HepG2 (cell line): ENCODE data around the gene BCAS3.

Source experiments
- CBFB ChIP-seq: sonication (generic); formaldehyde crosslinking; IDR thresholded peaks from 2 replicates; pipeline ENCODE4 v1.4.0; 2020; ENCODE audit warnings: missing genetic modification reagents
- MXI1 ChIP-seq: IDR thresholded peaks from 3 replicates; pipeline ENCODE4 v1.6.1; 2012; ENCODE audit warnings: low read depth, low read length, inconsistent platforms, borderline replicate concordance
- NFATC3 ChIP-seq: sonication (generic); formaldehyde crosslinking; IDR thresholded peaks from 2 replicates; pipeline ENCODE4 v1.5.1; 2020; ENCODE audit warnings: mild to moderate bottlenecking, missing genetic modification reagents
- NFE2L1 ChIP-seq: sonication (generic); formaldehyde crosslinking; IDR thresholded peaks from 2 replicates; pipeline ENCODE4 v1.4.0; 2020; ENCODE audit warnings: missing genetic modification reagents, mild to moderate bottlenecking, borderline replicate concordance
- POLR2A ChIP-seq, 2 experiments: IDR thresholded peaks; 2 replicates each; pipeline ENCODE4 v1.6.1; 2011; ENCODE audit warnings: low read depth in 2 of 2, low read length in 2 of 2, mild to moderate bottlenecking in 1 of 2, moderate library complexity in 1 of 2; ENCODE audit not compliant: insufficient read depth in 1 of 2
- REL ChIP-seq: sonication (generic); formaldehyde crosslinking; conservative IDR thresholded peaks from 2 replicates; pipeline ENCODE4 v1.8.0; 2022; ENCODE audit warnings: mild to moderate bottlenecking, missing genetic modification reagents, moderate library complexity
- TF ChIP-seq, protein P1 (sequence below): sonication (generic); formaldehyde crosslinking; IDR thresholded peaks from 2 replicates; pipeline ENCODE4 v1.5.0; 2020; ENCODE audit warnings: mild to moderate bottlenecking, missing genetic modification reagents, moderate library complexity
- TF ChIP-seq, protein P2 (sequence below), 2 experiments: IDR thresholded peaks; 2 replicates each; pipeline ENCODE4 v1.6.1; 2011 to 2012; ENCODE audit warnings: low read length in 2 of 2, borderline replicate concordance in 1 of 2, low read depth in 1 of 2, mild to moderate bottlenecking in 1 of 2, moderate library complexity in 1 of 2
- TF ChIP-seq, protein P3 (sequence below): sonication (generic); formaldehyde crosslinking; IDR thresholded peaks from 2 replicates; pipeline ENCODE4 v1.4.0; 2020; ENCODE audit warnings: missing genetic modification reagents
- TF ChIP-seq, protein P4 (sequence below): sonication (generic); formaldehyde crosslinking; IDR thresholded peaks from 2 replicates; pipeline ENCODE4 v1.5.1; 2020; ENCODE audit warnings: mild to moderate bottlenecking, missing genetic modification reagents, borderline replicate concordance

DNA sequence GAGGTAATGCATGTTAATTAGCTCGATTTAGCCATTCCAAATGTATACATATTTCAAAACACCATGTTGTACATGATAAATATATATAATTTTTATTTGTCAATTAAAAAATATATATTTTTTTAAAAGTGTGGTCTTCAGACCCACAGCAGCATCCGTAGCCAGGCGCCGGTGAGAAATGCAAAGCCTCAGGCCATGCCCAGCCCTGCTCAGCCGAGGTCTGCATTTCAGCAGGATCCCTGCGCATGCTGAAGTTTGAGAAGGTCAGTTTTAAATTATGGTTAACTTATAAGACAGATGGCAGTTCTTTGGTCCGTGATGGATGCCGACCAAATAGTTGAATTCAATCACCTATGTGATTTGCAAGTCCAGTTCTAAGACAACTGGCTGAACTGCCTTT lies 694.0 kb downstream of the BCAS3 start:
- TF ChIP-seq, protein P1, sequence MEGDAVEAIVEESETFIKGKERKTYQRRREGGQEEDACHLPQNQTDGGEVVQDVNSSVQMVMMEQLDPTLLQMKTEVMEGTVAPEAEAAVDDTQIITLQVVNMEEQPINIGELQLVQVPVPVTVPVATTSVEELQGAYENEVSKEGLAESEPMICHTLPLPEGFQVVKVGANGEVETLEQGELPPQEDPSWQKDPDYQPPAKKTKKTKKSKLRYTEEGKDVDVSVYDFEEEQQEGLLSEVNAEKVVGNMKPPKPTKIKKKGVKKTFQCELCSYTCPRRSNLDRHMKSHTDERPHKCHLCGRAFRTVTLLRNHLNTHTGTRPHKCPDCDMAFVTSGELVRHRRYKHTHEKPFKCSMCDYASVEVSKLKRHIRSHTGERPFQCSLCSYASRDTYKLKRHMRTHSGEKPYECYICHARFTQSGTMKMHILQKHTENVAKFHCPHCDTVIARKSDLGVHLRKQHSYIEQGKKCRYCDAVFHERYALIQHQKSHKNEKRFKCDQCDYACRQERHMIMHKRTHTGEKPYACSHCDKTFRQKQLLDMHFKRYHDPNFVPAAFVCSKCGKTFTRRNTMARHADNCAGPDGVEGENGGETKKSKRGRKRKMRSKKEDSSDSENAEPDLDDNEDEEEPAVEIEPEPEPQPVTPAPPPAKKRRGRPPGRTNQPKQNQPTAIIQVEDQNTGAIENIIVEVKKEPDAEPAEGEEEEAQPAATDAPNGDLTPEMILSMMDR (CRISPR knock-in tag), result no peak
- no peak for TF ChIP-seq NFE2L1 (CRISPR knock-in tag)
- no peak for TF ChIP-seq POLR2A (IDR thresholded peaks at IDR 0.05; ENCODE audit: insufficient read depth in 1 of 2, low read depth in 2 of 2, low read length in 2 of 2)
- TF ChIP-seq, protein P2, sequence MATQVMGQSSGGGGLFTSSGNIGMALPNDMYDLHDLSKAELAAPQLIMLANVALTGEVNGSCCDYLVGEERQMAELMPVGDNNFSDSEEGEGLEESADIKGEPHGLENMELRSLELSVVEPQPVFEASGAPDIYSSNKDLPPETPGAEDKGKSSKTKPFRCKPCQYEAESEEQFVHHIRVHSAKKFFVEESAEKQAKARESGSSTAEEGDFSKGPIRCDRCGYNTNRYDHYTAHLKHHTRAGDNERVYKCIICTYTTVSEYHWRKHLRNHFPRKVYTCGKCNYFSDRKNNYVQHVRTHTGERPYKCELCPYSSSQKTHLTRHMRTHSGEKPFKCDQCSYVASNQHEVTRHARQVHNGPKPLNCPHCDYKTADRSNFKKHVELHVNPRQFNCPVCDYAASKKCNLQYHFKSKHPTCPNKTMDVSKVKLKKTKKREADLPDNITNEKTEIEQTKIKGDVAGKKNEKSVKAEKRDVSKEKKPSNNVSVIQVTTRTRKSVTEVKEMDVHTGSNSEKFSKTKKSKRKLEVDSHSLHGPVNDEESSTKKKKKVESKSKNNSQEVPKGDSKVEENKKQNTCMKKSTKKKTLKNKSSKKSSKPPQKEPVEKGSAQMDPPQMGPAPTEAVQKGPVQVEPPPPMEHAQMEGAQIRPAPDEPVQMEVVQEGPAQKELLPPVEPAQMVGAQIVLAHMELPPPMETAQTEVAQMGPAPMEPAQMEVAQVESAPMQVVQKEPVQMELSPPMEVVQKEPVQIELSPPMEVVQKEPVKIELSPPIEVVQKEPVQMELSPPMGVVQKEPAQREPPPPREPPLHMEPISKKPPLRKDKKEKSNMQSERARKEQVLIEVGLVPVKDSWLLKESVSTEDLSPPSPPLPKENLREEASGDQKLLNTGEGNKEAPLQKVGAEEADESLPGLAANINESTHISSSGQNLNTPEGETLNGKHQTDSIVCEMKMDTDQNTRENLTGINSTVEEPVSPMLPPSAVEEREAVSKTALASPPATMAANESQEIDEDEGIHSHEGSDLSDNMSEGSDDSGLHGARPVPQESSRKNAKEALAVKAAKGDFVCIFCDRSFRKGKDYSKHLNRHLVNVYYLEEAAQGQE (IDR thresholded peaks at IDR 0.05; ENCODE audit: borderline replicate concordance in 1 of 2, low read depth in 1 of 2, low read length in 2 of 2), result no peak
- TF ChIP-seq MXI1, result no peak
- TF ChIP-seq, protein P3, sequence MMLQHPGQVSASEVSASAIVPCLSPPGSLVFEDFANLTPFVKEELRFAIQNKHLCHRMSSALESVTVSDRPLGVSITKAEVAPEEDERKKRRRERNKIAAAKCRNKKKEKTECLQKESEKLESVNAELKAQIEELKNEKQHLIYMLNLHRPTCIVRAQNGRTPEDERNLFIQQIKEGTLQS (CRISPR knock-in tag), result no peak
- no peak for TF ChIP-seq CBFB (CRISPR knock-in tag)
- TF ChIP-seq, protein P4, sequence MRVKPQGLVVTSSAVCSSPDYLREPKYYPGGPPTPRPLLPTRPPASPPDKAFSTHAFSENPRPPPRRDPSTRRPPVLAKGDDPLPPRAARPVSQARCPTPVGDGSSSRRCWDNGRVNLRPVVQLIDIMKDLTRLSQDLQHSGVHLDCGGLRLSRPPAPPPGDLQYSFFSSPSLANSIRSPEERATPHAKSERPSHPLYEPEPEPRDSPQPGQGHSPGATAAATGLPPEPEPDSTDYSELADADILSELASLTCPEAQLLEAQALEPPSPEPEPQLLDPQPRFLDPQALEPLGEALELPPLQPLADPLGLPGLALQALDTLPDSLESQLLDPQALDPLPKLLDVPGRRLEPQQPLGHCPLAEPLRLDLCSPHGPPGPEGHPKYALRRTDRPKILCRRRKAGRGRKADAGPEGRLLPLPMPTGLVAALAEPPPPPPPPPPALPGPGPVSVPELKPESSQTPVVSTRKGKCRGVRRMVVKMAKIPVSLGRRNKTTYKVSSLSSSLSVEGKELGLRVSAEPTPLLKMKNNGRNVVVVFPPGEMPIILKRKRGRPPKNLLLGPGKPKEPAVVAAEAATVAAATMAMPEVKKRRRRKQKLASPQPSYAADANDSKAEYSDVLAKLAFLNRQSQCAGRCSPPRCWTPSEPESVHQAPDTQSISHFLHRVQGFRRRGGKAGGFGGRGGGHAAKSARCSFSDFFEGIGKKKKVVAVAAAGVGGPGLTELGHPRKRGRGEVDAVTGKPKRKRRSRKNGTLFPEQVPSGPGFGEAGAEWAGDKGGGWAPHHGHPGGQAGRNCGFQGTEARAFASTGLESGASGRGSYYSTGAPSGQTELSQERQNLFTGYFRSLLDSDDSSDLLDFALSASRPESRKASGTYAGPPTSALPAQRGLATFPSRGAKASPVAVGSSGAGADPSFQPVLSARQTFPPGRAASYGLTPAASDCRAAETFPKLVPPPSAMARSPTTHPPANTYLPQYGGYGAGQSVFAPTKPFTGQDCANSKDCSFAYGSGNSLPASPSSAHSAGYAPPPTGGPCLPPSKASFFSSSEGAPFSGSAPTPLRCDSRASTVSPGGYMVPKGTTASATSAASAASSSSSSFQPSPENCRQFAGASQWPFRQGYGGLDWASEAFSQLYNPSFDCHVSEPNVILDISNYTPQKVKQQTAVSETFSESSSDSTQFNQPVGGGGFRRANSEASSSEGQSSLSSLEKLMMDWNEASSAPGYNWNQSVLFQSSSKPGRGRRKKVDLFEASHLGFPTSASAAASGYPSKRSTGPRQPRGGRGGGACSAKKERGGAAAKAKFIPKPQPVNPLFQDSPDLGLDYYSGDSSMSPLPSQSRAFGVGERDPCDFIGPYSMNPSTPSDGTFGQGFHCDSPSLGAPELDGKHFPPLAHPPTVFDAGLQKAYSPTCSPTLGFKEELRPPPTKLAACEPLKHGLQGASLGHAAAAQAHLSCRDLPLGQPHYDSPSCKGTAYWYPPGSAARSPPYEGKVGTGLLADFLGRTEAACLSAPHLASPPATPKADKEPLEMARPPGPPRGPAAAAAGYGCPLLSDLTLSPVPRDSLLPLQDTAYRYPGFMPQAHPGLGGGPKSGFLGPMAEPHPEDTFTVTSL (CRISPR knock-in tag), result no peak
- TF ChIP-seq NFATC3 (CRISPR knock-in tag), result no peak
- no peak for TF ChIP-seq REL (CRISPR knock-in tag)
